CD8-positive, alpha-beta memory T cell (primary cell): ENCODE data around the gene GARRE1. TPM values are rescaled to one million over a fixed set of nuclear protein-coding genes. Genes with fewer than 3 reads are reported as not detected.
A peak's percentile ranks its signal among the peaks of the same experiment; 100 is the strongest.
"Not testable (repeated sequence)": the region's sequence is repeated elsewhere in the genome, so short reads cannot be mapped to it uniquely, and the experiment has no call there.

ENCODE experiments used
- CTCF ChIA-PET: fragments of 350-600 bp; sonication (Branson Sonifier 250); formaldehyde crosslinking; loops from one replicate; lab custom pipeline; 2021; ENCODE audit warnings: antibody characterized with exemption; lab: Charles Lee
- POLR2A ChIA-PET: fragments of 350-600 bp; sonication (Branson Sonifier 250); formaldehyde crosslinking; loops from one replicate; lab custom pipeline; 2021; ENCODE audit warnings: antibody characterized with exemption; lab: Charles Lee
- DNase-seq, 5 donors: peaks; one replicate each; pipeline versions ENCODE4 v3.0.0 to v3.0.0-alpha.2; 2020 to 2022; ENCODE audit warnings: mixed read lengths in 1 of 5
- H3K27ac ChIP-seq: one replicate; pipeline ENCODE4 v1.7.0; 2013; ENCODE audit warnings: low read depth, mild to moderate bottlenecking, low read length, moderate library complexity
- H3K27me3 ChIP-seq: 2 replicates; pipeline ENCODE4 v1.7.0; 2013; ENCODE audit warnings: low read length, mild to moderate bottlenecking; ENCODE audit not compliant: insufficient read depth, poor library complexity, severe bottlenecking
- H3K36me3 ChIP-seq: 2 replicates; pipeline ENCODE4 v1.7.0; 2013; ENCODE audit warnings: mild to moderate bottlenecking, low read length, moderate library complexity; ENCODE audit not compliant: insufficient read depth
- H3K4me1 ChIP-seq: 2 replicates; pipeline ENCODE4 v1.7.0; 2013; ENCODE audit warnings: mild to moderate bottlenecking, low read length, moderate library complexity; ENCODE audit not compliant: insufficient read depth
- H3K4me3 ChIP-seq: 2 replicates; pipeline ENCODE4 v1.7.0; 2013; ENCODE audit warnings: mild to moderate bottlenecking, low read length
- H3K9me3 ChIP-seq: 2 replicates; pipeline ENCODE4 v1.7.0; 2013; ENCODE audit warnings: mild to moderate bottlenecking, low read length
- H3K27ac Mint-ChIP-seq, 8 donors: one replicate each; pipeline ENCODE4 v1.8.0; 2020 to 2021; ENCODE audit warnings: mixed read lengths in 8 of 8, mild to moderate bottlenecking in 6 of 8, inconsistent platforms in 3 of 8, moderate library complexity in 3 of 8
- H3K27me3 Mint-ChIP-seq, 2 donors: one replicate each; pipeline ENCODE4 v1.8.0; 2020 to 2021; ENCODE audit warnings: mixed read lengths in 2 of 2, mild to moderate bottlenecking in 1 of 2, moderate library complexity in 1 of 2
- H3K36me3 Mint-ChIP-seq, 3 donors: one replicate each; pipeline ENCODE4 v1.8.0; 2020 to 2021; ENCODE audit warnings: mixed read lengths in 3 of 3, inconsistent platforms in 1 of 3, mild to moderate bottlenecking in 1 of 3
- H3K4me1 Mint-ChIP-seq, 3 donors: one replicate each; pipeline ENCODE4 v1.8.0; 2020 to 2021; ENCODE audit warnings: mixed read lengths in 3 of 3, inconsistent platforms in 1 of 3, mild to moderate bottlenecking in 1 of 3
- H3K4me3 Mint-ChIP-seq, 7 donors: one replicate each; pipeline ENCODE4 v1.8.0; 2020 to 2021; ENCODE audit warnings: mixed read lengths in 7 of 7, mild to moderate bottlenecking in 6 of 7, moderate library complexity in 4 of 7, inconsistent platforms in 2 of 7
- H3K9me3 Mint-ChIP-seq, 5 donors: one replicate each; pipeline ENCODE4 v1.8.0; 2020 to 2022; ENCODE audit warnings: mixed read lengths in 5 of 5, mild to moderate bottlenecking in 3 of 5, moderate library complexity in 2 of 5, inconsistent platforms in 1 of 5
- polyA plus RNA-seq: library from polyadenylated mRNA; unstranded; fragments of 300-500 nt; fragmentation: Illumina TruSeq; gene quantifications from one replicate; pipeline ENCODE4 v1.2.3, GENCODE V29; 2021
- total RNA-seq, 2 experiments: library from RNA; stranded (reverse); gene quantifications; one replicate each; pipeline ENCODE4 v1.2.3, GENCODE V29; 2021

GARRE1 gene
- total and polyA plus RNA-seq, 3 experiments from 2014 or later = 6.1 to 13.5 (median 12.1) TPM

- H3K4me1 ChIP-seq, H3K27me3 ChIP-seq, H3K4me1 Mint-ChIP-seq, POLR2A ChIA-PET, H3K4me3 Mint-ChIP-seq, H3K36me3 Mint-ChIP-seq, H3K9me3 Mint-ChIP-seq, CTCF ChIA-PET, H3K4me3 ChIP-seq, DNase-seq, H3K27ac Mint-ChIP-seq, H3K27me3 Mint-ChIP-seq, H3K27ac ChIP-seq, H3K9me3 ChIP-seq, H3K36me3 ChIP-seq: not testable (repeated sequence)
Observed at GRCh38 chr19:34243138-34243875, 11.0 kb upstream of the GARRE1 start.

- Histone ChIP-seq H3K36me3 (no peaks in the 10 kb centered on the region), H3K4me3 (no peak overlapping the region), H3K27me3 (no peaks in the 10 kb centered on the region), H3K4me1 (no peaks in the 10 kb centered on the region), H3K9me3 (no peaks in the 10 kb centered on the region), H3K27ac (no peak overlapping the region)
- no peak overlapping the region for H3K27ac Mint-ChIP-seq
- no peak for DNase-seq
- no peaks in the 10 kb centered on the region for H3K9me3 Mint-ChIP-seq
- ChIA-PET CTCF (no interaction called here), POLR2A (no interaction called here)
- H3K27me3 Mint-ChIP-seq = no peaks in the 10 kb centered on the region
- no peak overlapping the region for H3K4me3 Mint-ChIP-seq
- no peaks in the 10 kb centered on the region for H3K4me1 Mint-ChIP-seq
- H3K36me3 Mint-ChIP-seq = no peaks in the 10 kb centered on the region
Observed at GRCh38 chr19:34243876-34244578, 10.3 kb upstream of the GARRE1 start.

DNA sequence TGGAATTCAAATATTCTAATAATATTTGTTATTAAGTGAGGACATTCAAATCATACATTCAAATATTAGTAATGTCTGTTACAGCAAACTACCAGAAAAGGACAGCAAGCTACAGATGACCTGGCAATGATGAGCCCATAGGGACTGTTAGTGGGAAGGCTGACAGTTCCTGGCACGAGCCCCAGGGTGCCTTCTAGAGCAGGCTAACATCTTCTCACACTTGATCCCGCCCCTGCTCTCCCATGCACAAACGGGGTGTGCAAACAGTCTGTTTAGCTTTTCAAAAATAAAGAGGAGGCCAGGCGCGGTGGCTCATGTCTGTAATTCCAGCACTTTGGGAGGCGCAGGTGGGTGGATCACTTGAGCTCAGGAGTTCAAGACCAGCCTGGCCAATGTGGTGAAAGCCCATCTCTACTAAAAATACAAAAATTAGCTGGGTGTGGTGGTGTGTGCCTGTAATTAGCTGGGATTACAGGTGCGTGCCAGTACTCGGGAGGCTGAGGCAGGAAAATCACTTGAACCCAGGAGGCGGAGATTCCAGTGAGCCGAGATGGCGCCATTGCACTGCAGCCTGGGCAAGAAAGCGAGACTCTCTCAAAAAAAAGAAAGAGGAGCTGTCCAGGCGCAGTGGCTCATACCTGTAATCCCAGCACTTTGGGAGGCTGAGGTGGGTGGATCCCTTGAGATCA, 9.6 kb upstream of the GARRE1 start:
- H3K4me3 Mint-ChIP-seq = no peak overlapping the region

DNA sequence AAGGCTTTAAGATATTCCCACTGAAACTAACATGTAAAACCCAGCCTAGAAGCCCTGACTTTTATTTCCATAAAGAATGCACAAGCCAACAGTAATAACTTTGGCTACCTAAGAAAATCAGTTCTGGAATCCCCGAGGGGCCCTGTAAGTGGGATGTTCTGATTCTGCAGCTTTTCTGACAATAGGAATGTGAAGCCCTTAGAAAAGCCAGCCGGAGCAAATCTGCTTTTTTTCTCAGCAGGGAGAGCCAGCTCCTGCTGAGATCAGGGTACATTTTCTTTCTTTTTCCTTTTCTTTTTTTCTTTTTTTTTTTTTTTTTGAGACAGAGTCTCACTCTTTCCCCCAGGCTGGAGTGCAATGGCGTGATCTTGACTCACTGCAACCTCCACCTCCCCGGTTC, 8.0 kb upstream of the GARRE1 start:
- H3K9me3 ChIP-seq = no peaks in the 10 kb centered on the region
- no peak for DNase-seq
- no peak overlapping the region for H3K27ac ChIP-seq
- H3K4me3 Mint-ChIP-seq = no peak overlapping the region
- no peak overlapping the region for H3K4me3 ChIP-seq
- H3K9me3 Mint-ChIP-seq = no peaks in the 10 kb centered on the region
- H3K36me3 ChIP-seq = no peaks in the 10 kb centered on the region
- ChIA-PET CTCF (interaction anchor here (1.2 kb wide), 1 partner anchor 11 kb away, joined by 4 read pairs; no protein-coding TSS in a partner anchor), POLR2A (interaction anchor here (0.6 to 0.7 kb wide), 2 partner anchors 11 to 327 kb away, joined by 4 to 12 read pairs; no protein-coding TSS in a partner anchor)
- no peaks in the 10 kb centered on the region for H3K27me3 Mint-ChIP-seq
- no peaks in the 10 kb centered on the region for H3K4me1 ChIP-seq
- H3K27ac Mint-ChIP-seq = no peak overlapping the region
- peaks cover 0 to 2% (median 0%) of the 10 kb centered on the region in 3 donors for H3K36me3 Mint-ChIP-seq
- no peaks in the 10 kb centered on the region for H3K4me1 Mint-ChIP-seq
- H3K27me3 ChIP-seq = no peaks in the 10 kb centered on the region

More for the DNA sequence above, 9.6 kb upstream of the GARRE1 start:
- Mint-ChIP-seq H3K36me3 (no peaks in the 10 kb centered on the region), H3K27ac (no peak overlapping the region), H3K9me3 (no peaks in the 10 kb centered on the region), H3K4me1 (no peaks in the 10 kb centered on the region), H3K27me3 (no peaks in the 10 kb centered on the region)
- POLR2A ChIA-PET = no interaction called here
- Histone ChIP-seq H3K9me3 (no peaks in the 10 kb centered on the region), H3K4me3 (no peak overlapping the region), H3K36me3 (no peaks in the 10 kb centered on the region), H3K4me1 (no peaks in the 10 kb centered on the region), H3K27ac (no peak overlapping the region), H3K27me3 (no peaks in the 10 kb centered on the region)
- no peak for DNase-seq
- CTCF ChIA-PET = no interaction called here

DNA sequence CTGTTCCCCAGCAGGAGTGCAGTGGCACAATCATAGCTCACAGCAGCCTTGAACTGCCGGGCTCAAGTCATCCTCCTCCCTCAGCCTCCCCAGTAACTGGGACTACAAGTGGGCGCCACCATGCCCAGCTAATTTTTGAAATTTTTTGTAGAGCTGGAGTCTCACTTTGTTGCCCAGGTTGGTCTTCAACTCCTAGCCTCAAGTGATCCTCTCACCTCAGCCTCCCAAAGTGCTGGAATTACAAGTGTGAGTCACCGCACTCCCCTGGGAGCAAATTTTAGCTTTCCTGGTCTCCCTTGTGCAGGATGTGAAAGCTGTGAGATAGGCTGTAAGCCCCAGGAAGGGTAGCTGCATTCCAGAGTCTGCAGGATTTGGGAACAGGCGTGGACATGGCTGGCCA, 5.4 kb upstream of the GARRE1 start:
- peak overlapping the region in 1 of 8 donors; percentile 47 for H3K27ac Mint-ChIP-seq
- H3K27ac ChIP-seq = no peak overlapping the region
- POLR2A ChIA-PET = no interaction called here
- DNase-seq = no peak
- no peaks in the 10 kb centered on the region for H3K9me3 Mint-ChIP-seq
- H3K4me1 Mint-ChIP-seq = peaks cover 3 to 7% (median 3%) of the 10 kb centered on the region in 3 donors
- peaks cover 7% of the 10 kb centered on the region for H3K4me1 ChIP-seq
- peak overlapping the region in 1 of 7 donors; percentile 25 for H3K4me3 Mint-ChIP-seq
- H3K27me3 ChIP-seq = no peaks in the 10 kb centered on the region
- no peaks in the 10 kb centered on the region for H3K36me3 ChIP-seq
- CTCF ChIA-PET = no interaction called here
- no peak overlapping the region for H3K4me3 ChIP-seq
- no peaks in the 10 kb centered on the region for H3K27me3 Mint-ChIP-seq
- H3K9me3 ChIP-seq = no peaks in the 10 kb centered on the region
- H3K36me3 Mint-ChIP-seq = peaks cover 0 to 2% (median 0%) of the 10 kb centered on the region in 3 donors

DNA sequence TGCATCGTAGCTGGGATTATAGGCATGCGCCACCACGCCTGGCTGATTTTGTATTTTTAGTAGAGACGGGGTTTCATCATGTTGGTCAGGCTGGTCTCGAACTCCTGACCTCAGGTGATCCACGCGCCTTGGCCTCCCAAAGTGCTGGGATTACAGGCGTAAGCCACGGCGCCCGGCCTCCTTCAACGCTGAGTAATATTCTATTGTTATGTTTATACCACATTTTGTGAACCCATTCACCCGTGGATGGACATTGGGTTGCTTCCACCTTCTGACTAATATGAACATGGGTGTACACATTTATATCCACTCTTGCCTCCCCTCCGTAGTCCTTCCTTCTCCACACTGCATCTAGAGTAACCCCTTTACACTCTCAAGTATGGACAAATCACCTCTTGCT, 1.2 kb upstream of the GARRE1 start:
- peak overlapping the region; percentile 92 to 99 (median 96) for H3K4me3 Mint-ChIP-seq
- H3K9me3 Mint-ChIP-seq, H3K27me3 Mint-ChIP-seq, DNase-seq, H3K9me3 ChIP-seq, H3K27me3 ChIP-seq, H3K4me3 ChIP-seq, CTCF ChIA-PET, H3K36me3 ChIP-seq, H3K36me3 Mint-ChIP-seq, H3K27ac ChIP-seq, POLR2A ChIA-PET: not testable (repeated sequence)
- peaks cover 29% of the 10 kb centered on the region for H3K4me1 ChIP-seq
- H3K27ac Mint-ChIP-seq = peak overlapping the region in 6 of 8 donors; percentile 0 to 100 (median 48)
- peaks cover 22 to 36% (median 29%) of the 10 kb centered on the region in 3 donors for H3K4me1 Mint-ChIP-seq

GRCh38 chr19:34253681-34254045, 691 bp upstream of the GARRE1 start:
- H3K4me3 Mint-ChIP-seq = peak overlapping the region; percentile 92 to 99 (median 96)
- DNase-seq, CTCF ChIA-PET, POLR2A ChIA-PET, H3K36me3 Mint-ChIP-seq, H3K27me3 ChIP-seq, H3K9me3 Mint-ChIP-seq, H3K9me3 ChIP-seq, H3K27me3 Mint-ChIP-seq, H3K36me3 ChIP-seq: not testable (repeated sequence)
- H3K4me1 Mint-ChIP-seq = peaks cover 23 to 38% (median 31%) of the 10 kb centered on the region in 3 donors
- H3K4me1 ChIP-seq = peaks cover 29% of the 10 kb centered on the region
- peak overlapping the region in 7 of 8 donors; percentile 87 to 100 (median 98) for H3K27ac Mint-ChIP-seq
- H3K27ac ChIP-seq = peak overlapping the region; percentile 88
- H3K4me3 ChIP-seq = peak overlapping the region; percentile 74
